HEK293 (cell line): ENCODE results near the gene GFOD1.
A peak's percentile ranks its signal among the peaks of the same experiment; 100 is the strongest.

Source experiments
- CTCF ChIA-PET: fragments of 350-600 bp; formaldehyde crosslinking; extraction: SDS; loops from one replicate; lab custom pipeline; 2021; ENCODE audit warnings: antibody characterized with exemption; lab: Yijun Ruan, JAX
- POLR2A ChIA-PET: fragments of 300-600 bp; formaldehyde crosslinking; extraction: SDS; loops from one replicate; lab custom pipeline; 2020; ENCODE audit warnings: antibody characterized with exemption, inconsistent platforms; lab: Yijun Ruan, JAX
- H3K27ac ChIP-seq: fragments of 200-500 bp; sonication (Bioruptor generic); 2 replicates; pipeline ENCODE4 v1.5.1; 2014; ENCODE audit warnings: low read depth, low read length, control low read depth, inconsistent platforms; ENCODE audit errors: extremely low read depth
- H3K36me3 ChIP-seq, 2 experiments: fragments of 200-500 bp in 1 of 2; sonication (Bioruptor generic) in 1 of 2; 1 replicate in 1 of 2; 2 replicates in 1 of 2; pipeline ENCODE4 v1.5.1; 2014 to 2017; ENCODE audit warnings: inconsistent platforms in 2 of 2, low read length in 2 of 2; ENCODE audit not compliant: control insufficient read depth in 2 of 2, insufficient read depth in 1 of 2
- H3K4me1 ChIP-seq: fragments of 200-500 bp; sonication (Bioruptor generic); 2 replicates; pipeline ENCODE4 v1.5.1; 2014; ENCODE audit warnings: mild to moderate bottlenecking, low read length, inconsistent platforms; ENCODE audit not compliant: control insufficient read depth, insufficient read depth
- H3K4me3 ChIP-seq: 2 replicates; pipeline ENCODE4 v1.5.1; 2011; ENCODE audit warnings: low read depth, mild to moderate bottlenecking, control low read depth, low read length, moderate library complexity
- H3K9me3 ChIP-seq: fragments of 200-500 bp; sonication (Bioruptor generic); 2 replicates; pipeline ENCODE4 v1.5.1; 2014; ENCODE audit warnings: low read depth, low read length, inconsistent platforms; ENCODE audit not compliant: control insufficient read depth, insufficient read depth
- BCL11B ChIP-seq: fragments of 450-650 bp; formaldehyde crosslinking; IDR thresholded peaks from 2 replicates; pipeline ENCODE4 v1.5.1; 2016; ENCODE audit warnings: low read depth, missing biosample characterization, missing genetic modification characterization
- GFI1B ChIP-seq: fragments of 450-650 bp; formaldehyde crosslinking; IDR thresholded peaks from 2 replicates; pipeline ENCODE4 v1.5.1; 2016; ENCODE audit warnings: missing biosample characterization, missing genetic modification characterization
- MYNN ChIP-seq: fragments of 450-650 bp; formaldehyde crosslinking; IDR thresholded peaks from 2 replicates; pipeline ENCODE4 v1.5.1; 2016; ENCODE audit warnings: missing biosample characterization, missing genetic modification characterization, borderline replicate concordance
- SALL2 ChIP-seq: fragments of 450-650 bp; formaldehyde crosslinking; IDR thresholded peaks from 2 replicates; pipeline ENCODE4 v1.5.0; 2017; ENCODE audit warnings: missing biosample characterization, mild to moderate bottlenecking, missing genetic modification characterization, borderline replicate concordance
- ZBTB1 ChIP-seq: fragments of 450-650 bp; formaldehyde crosslinking; IDR thresholded peaks from 2 replicates; pipeline ENCODE4 v1.5.1; 2016; ENCODE audit warnings: missing biosample characterization, missing genetic modification characterization
- ZBTB17 ChIP-seq: fragments of 450-650 bp; formaldehyde crosslinking; IDR thresholded peaks from 2 replicates; pipeline ENCODE4 v1.5.1; 2016; ENCODE audit warnings: missing biosample characterization, missing genetic modification characterization
- ZFP69B ChIP-seq: fragments of 450-650 bp; formaldehyde crosslinking; IDR thresholded peaks from 2 replicates; pipeline ENCODE4 v1.5.1; 2016; ENCODE audit warnings: missing biosample characterization, missing genetic modification characterization
- ZNF112 ChIP-seq: fragments of 450-650 bp; formaldehyde crosslinking; IDR thresholded peaks from 2 replicates; pipeline ENCODE4 v1.5.0; 2017; ENCODE audit warnings: missing biosample characterization, missing genetic modification characterization
- ZNF23 ChIP-seq: fragments of 450-650 bp; formaldehyde crosslinking; IDR thresholded peaks from 2 replicates; pipeline ENCODE4 v1.5.1; 2016; ENCODE audit warnings: missing biosample characterization, missing genetic modification characterization, borderline replicate concordance
- ZNF335 ChIP-seq: fragments of 450-650 bp; formaldehyde crosslinking; conservative IDR thresholded peaks from 2 replicates; pipeline ENCODE4 v1.5.1; 2016; ENCODE audit warnings: missing biosample characterization, missing genetic modification characterization
- ZNF473 ChIP-seq: fragments of 450-650 bp; formaldehyde crosslinking; IDR thresholded peaks from 2 replicates; pipeline ENCODE4 v1.5.1; 2017; ENCODE audit warnings: missing biosample characterization, missing genetic modification characterization
- ZNF530 ChIP-seq: fragments of 450-650 bp; formaldehyde crosslinking; IDR thresholded peaks from 2 replicates; pipeline ENCODE4 v1.5.1; 2016; ENCODE audit warnings: low read depth, missing biosample characterization, missing genetic modification characterization
- ZNF549 ChIP-seq: fragments of 450-650 bp; IDR thresholded peaks from 2 replicates; pipeline ENCODE4 v1.5.1; 2018; ENCODE audit warnings: missing biosample characterization, missing genetic modification characterization, mild to moderate bottlenecking, inconsistent platforms, moderate library complexity
- ZNF580 ChIP-seq: fragments of 450-650 bp; formaldehyde crosslinking; IDR thresholded peaks from 2 replicates; pipeline ENCODE4 v1.5.1; 2016; ENCODE audit warnings: missing biosample characterization, missing genetic modification characterization
- ZNF670 ChIP-seq: fragments of 450-650 bp; formaldehyde crosslinking; IDR thresholded peaks from 2 replicates; pipeline ENCODE4 v1.5.1; 2016; ENCODE audit warnings: missing biosample characterization, missing genetic modification characterization, low read depth
- ZSCAN23 ChIP-seq: fragments of 450-650 bp; formaldehyde crosslinking; IDR thresholded peaks from 2 replicates; pipeline ENCODE4 v1.5.1; 2016; ENCODE audit warnings: missing biosample characterization, missing genetic modification characterization
- TF ChIP-seq, protein P1 (sequence below): sonication (generic); formaldehyde crosslinking; IDR thresholded peaks from 2 replicates; pipeline ENCODE4 v1.8.1; 2022; ENCODE audit warnings: mild to moderate bottlenecking, moderate library complexity, missing genetic modification reagents

The GFOD1 gene

DNA sequence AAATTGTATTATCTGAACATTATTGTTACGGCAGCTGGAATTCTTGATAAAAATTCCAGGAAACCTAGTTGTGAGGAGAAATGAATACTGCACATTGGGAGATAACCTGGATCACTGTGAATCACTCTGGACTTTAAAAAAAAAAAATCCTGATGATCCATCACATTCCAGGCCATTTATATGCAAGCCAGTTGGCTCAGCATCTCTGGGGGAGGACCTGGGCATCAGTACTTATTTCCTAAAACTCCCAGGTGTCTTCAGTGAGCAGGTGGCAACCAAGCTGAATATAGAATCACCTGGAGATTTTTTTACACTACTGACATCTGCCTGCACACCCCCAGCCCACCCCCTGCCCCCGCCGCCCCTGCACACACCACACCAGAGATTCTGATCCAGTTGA, 47.9 kb upstream of the GFOD1 start (continued):
- no peak for TF ChIP-seq ZNF670

DNA sequence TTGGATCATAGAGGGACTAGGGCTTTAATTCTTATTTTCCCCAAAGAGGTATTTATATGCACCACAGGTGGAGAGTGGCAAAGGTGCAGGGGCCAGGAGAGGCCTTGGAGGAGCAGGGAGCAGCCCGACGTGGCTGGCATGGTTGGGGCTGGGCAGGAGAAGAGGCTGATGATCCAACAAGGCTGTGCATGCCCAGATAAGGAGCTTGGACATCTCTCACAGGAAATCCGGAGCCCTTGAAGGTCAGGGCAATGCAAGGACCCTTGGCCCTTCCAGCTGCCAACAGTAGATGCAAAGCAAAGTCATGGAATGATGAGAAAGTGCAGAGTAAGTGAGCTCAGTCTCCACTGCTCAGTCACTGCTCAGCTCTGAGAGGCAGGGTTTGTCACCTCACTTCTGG, 47.1 kb upstream of the GFOD1 start:
- POLR2A ChIA-PET, result interaction anchor here (0.9 kb wide), 1 partner anchor 41 kb away, joined by 3 read pairs; no protein-coding TSS in a partner anchor
- H3K4me1 ChIP-seq, result no peaks in the 10 kb centered on the region
- no peaks in the 10 kb centered on the region for H3K36me3 ChIP-seq
- TF ChIP-seq ZSCAN23 (tag by site-specific recombination) (no peak), ZNF549 (tag by site-specific recombination) (no peak), ZNF580 (no peak), SALL2 (tag by site-specific recombination) (no peak)
- TF ChIP-seq, all 188 proteins: peak for 0
- no peak overlapping the region for H3K27ac ChIP-seq
- CTCF ChIA-PET, result interaction anchor here (1.0 to 5.3 kb wide), 2 partner anchors 39 to 41 kb away, joined by 3 to 19 read pairs; partner anchors contain the start of gene SIRT5
- H3K4me3 ChIP-seq, result no peak overlapping the region
- H3K9me3 ChIP-seq, result no peaks in the 10 kb centered on the region

- ChIA-PET CTCF (interaction anchor here (0.6 to 5.3 kb wide), 4 partner anchors 16 to 43 kb away, joined by 3 to 19 read pairs (median 4); partner anchors contain the start of gene SIRT5), POLR2A (no interaction called here)
- no peaks in the 10 kb centered on the region for H3K4me1 ChIP-seq
- no peak overlapping the region for H3K27ac ChIP-seq
- TF ChIP-seq ZNF473 (tag by site-specific recombination), result no peak
- TF ChIP-seq ZNF112 (tag by site-specific recombination), result no peak
- TF ChIP-seq BCL11B (tag by site-specific recombination), result no peak
- no peaks in the 10 kb centered on the region for H3K9me3 ChIP-seq
- H3K36me3 ChIP-seq, result no peaks in the 10 kb centered on the region
- H3K4me3 ChIP-seq, result no peak overlapping the region
These were observed 44.6 kb upstream of the GFOD1 start for GRCh38 chr6:13531956-13532355.

- no peak for TF ChIP-seq GFI1B (tag by site-specific recombination)
- TF ChIP-seq ZFP69B (tag by site-specific recombination), result no peak
- TF ChIP-seq ZBTB1 (tag by site-specific recombination), result no peak
- peak; percentile 92 for TF ChIP-seq ZNF530 (tag by site-specific recombination)
- no peak for TF ChIP-seq ZNF23 (tag by site-specific recombination)
- peak; percentile 39; the same call in 1 of the 2 replicates for TF ChIP-seq ZNF335 (tag by site-specific recombination)
- TF ChIP-seq MYNN, result no peak
- TF ChIP-seq ZNF670, result no peak
- TF ChIP-seq ZBTB17 (tag by site-specific recombination), result no peak
- TF ChIP-seq, protein P1, sequence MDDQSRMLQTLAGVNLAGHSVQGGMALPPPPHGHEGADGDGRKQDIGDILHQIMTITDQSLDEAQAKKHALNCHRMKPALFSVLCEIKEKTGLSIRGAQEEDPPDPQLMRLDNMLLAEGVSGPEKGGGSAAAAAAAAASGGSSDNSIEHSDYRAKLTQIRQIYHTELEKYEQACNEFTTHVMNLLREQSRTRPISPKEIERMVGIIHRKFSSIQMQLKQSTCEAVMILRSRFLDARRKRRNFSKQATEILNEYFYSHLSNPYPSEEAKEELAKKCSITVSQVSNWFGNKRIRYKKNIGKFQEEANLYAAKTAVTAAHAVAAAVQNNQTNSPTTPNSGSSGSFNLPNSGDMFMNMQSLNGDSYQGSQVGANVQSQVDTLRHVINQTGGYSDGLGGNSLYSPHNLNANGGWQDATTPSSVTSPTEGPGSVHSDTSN (CRISPR knock-in tag), result no peak
- TF ChIP-seq, all 188 proteins: peak for 2
- no peak overlapping the region for H3K4me3 ChIP-seq
- CTCF ChIA-PET, result interaction anchor here (0.7 kb wide), 1 partner anchor 9 kb away, joined by 3 read pairs; no protein-coding TSS in a partner anchor
These were observed 41.5 kb upstream of the GFOD1 start for GRCh38 chr6:13528777-13529343.

More at GRCh38 chr6:13528777-13529343, 41.5 kb upstream of the GFOD1 start:
- H3K27ac ChIP-seq, result no peak overlapping the region
- H3K9me3 ChIP-seq, result no peaks in the 10 kb centered on the region
- H3K4me1 ChIP-seq, result no peaks in the 10 kb centered on the region
- POLR2A ChIA-PET, result no interaction called here
- no peaks in the 10 kb centered on the region for H3K36me3 ChIP-seq
